ENCODE data around the gene GLUD1. TPM values are rescaled to one million over a fixed set of nuclear protein-coding genes. Genes with fewer than 3 reads are reported as not detected.
"Not testable (repeated sequence)": the region's sequence is repeated elsewhere in the genome, so short reads cannot be mapped to it uniquely, and the experiment has no call there.

Gene GLUD1
- polyA plus RNA-seq, 4 donors: 79.0 to 141 (median 102) TPM

- not testable (repeated sequence) for H3K9me3 ChIP-seq (ENCODE audit: control insufficient read depth in 2 of 2, insufficient read depth in 1 of 2, low read depth in 1 of 2, low read length in 1 of 2); DNase-seq; H3K4me3 ChIP-seq (ENCODE audit: low read depth in 1 of 3, low read length in 3 of 3); FAIRE-seq; H3K27me3 ChIP-seq (ENCODE audit: control insufficient read depth in 3 of 3, insufficient read depth in 3 of 3, low read length in 3 of 3); H3K27ac ChIP-seq (ENCODE audit: low read depth in 1 of 3, low read length in 2 of 3); H3K36me3 ChIP-seq (ENCODE audit: control insufficient read depth in 3 of 3, insufficient read depth in 2 of 3, low read depth in 1 of 3, low read length in 3 of 3); H3K4me1 ChIP-seq (ENCODE audit: control insufficient read depth in 3 of 3, insufficient read depth in 2 of 3, low read depth in 1 of 3, low read length in 2 of 3)
- 89 to 95% (median 93%) methylated on average over 17 of the region's 17 CpGs for WGBS, 3 donors
These were observed 67.7 kb downstream of the GLUD1 start for GRCh38 chr10:87026747-87027508.

- FAIRE-seq; H3K4me3 ChIP-seq (ENCODE audit: low read depth in 1 of 3, low read length in 3 of 3); H3K4me1 ChIP-seq (ENCODE audit: control insufficient read depth in 3 of 3, insufficient read depth in 2 of 3, low read depth in 1 of 3, low read length in 2 of 3); H3K27me3 ChIP-seq (ENCODE audit: control insufficient read depth in 3 of 3, insufficient read depth in 3 of 3, low read length in 3 of 3); H3K9me3 ChIP-seq (ENCODE audit: control insufficient read depth in 2 of 2, insufficient read depth in 1 of 2, low read depth in 1 of 2, low read length in 1 of 2); H3K27ac ChIP-seq (ENCODE audit: low read depth in 1 of 3, low read length in 2 of 3); H3K36me3 ChIP-seq (ENCODE audit: control insufficient read depth in 3 of 3, insufficient read depth in 2 of 3, low read depth in 1 of 3, low read length in 3 of 3); DNase-seq: not testable (repeated sequence)
- WGBS, 3 donors: 64 to 76% (median 73%) methylated on average over 5 of the region's 5 CpGs
These were observed 69.2 kb downstream of the GLUD1 start for GRCh38 chr10:87025285-87025958.

- DNase-seq; H3K4me1 ChIP-seq (ENCODE audit: control insufficient read depth in 3 of 3, insufficient read depth in 2 of 3, low read depth in 1 of 3, low read length in 2 of 3); H3K27me3 ChIP-seq (ENCODE audit: control insufficient read depth in 3 of 3, insufficient read depth in 3 of 3, low read length in 3 of 3); H3K36me3 ChIP-seq (ENCODE audit: control insufficient read depth in 3 of 3, insufficient read depth in 2 of 3, low read depth in 1 of 3, low read length in 3 of 3); H3K27ac ChIP-seq (ENCODE audit: low read depth in 1 of 3, low read length in 2 of 3); H3K4me3 ChIP-seq (ENCODE audit: low read depth in 1 of 3, low read length in 3 of 3); FAIRE-seq; H3K9me3 ChIP-seq (ENCODE audit: control insufficient read depth in 2 of 2, insufficient read depth in 1 of 2, low read depth in 1 of 2, low read length in 1 of 2): not testable (repeated sequence)
- WGBS, 3 donors: 81 to 87% (median 86%) methylated on average over 6 to 9 of the region's 9 CpGs
These were observed 74.6 kb downstream of the GLUD1 start, which contains the start of gene FAM25A for GRCh38 chr10:87020056-87020455. Gene FAM25A, plus strand, starts transcription at chr10:87020294. Its CDS starts 31 bp downstream, at chr10:87020325.

GRCh38 chr10:87019504-87019903 lies 75.1 kb downstream of the GLUD1 start:
- H3K27me3 ChIP-seq (ENCODE audit: control insufficient read depth in 3 of 3, insufficient read depth in 3 of 3, low read length in 3 of 3); H3K4me3 ChIP-seq (ENCODE audit: low read depth in 1 of 3, low read length in 3 of 3); H3K4me1 ChIP-seq (ENCODE audit: control insufficient read depth in 3 of 3, insufficient read depth in 2 of 3, low read depth in 1 of 3, low read length in 2 of 3); DNase-seq; H3K27ac ChIP-seq (ENCODE audit: low read depth in 1 of 3, low read length in 2 of 3); H3K36me3 ChIP-seq (ENCODE audit: control insufficient read depth in 3 of 3, insufficient read depth in 2 of 3, low read depth in 1 of 3, low read length in 3 of 3); FAIRE-seq; H3K9me3 ChIP-seq (ENCODE audit: control insufficient read depth in 2 of 2, insufficient read depth in 1 of 2, low read depth in 1 of 2, low read length in 1 of 2): not testable (repeated sequence)
- WGBS, 3 donors: 83 to 100% methylated on average over 1 of the region's 1 CpG; no CpG with 5 or more reads in 1 of the 3 donors

GRCh38 chr10:87019066-87019465 lies 75.6 kb downstream of the GLUD1 start:
- FAIRE-seq; H3K36me3 ChIP-seq (ENCODE audit: control insufficient read depth in 3 of 3, insufficient read depth in 2 of 3, low read depth in 1 of 3, low read length in 3 of 3); H3K27ac ChIP-seq (ENCODE audit: low read depth in 1 of 3, low read length in 2 of 3); H3K4me1 ChIP-seq (ENCODE audit: control insufficient read depth in 3 of 3, insufficient read depth in 2 of 3, low read depth in 1 of 3, low read length in 2 of 3); H3K9me3 ChIP-seq (ENCODE audit: control insufficient read depth in 2 of 2, insufficient read depth in 1 of 2, low read depth in 1 of 2, low read length in 1 of 2); H3K4me3 ChIP-seq (ENCODE audit: low read depth in 1 of 3, low read length in 3 of 3); DNase-seq; H3K27me3 ChIP-seq (ENCODE audit: control insufficient read depth in 3 of 3, insufficient read depth in 3 of 3, low read length in 3 of 3): not testable (repeated sequence)
- 78 to 92% (median 84%) methylated on average over 6 of the region's 6 CpGs for WGBS, 3 donors

GRCh38 chr10:87018127-87018526 lies 76.5 kb downstream of the GLUD1 start:
- H3K27me3 ChIP-seq (ENCODE audit: control insufficient read depth in 3 of 3, insufficient read depth in 3 of 3, low read length in 3 of 3); H3K4me3 ChIP-seq (ENCODE audit: low read depth in 1 of 3, low read length in 3 of 3); H3K36me3 ChIP-seq (ENCODE audit: control insufficient read depth in 3 of 3, insufficient read depth in 2 of 3, low read depth in 1 of 3, low read length in 3 of 3); H3K27ac ChIP-seq (ENCODE audit: low read depth in 1 of 3, low read length in 2 of 3); H3K9me3 ChIP-seq (ENCODE audit: control insufficient read depth in 2 of 2, insufficient read depth in 1 of 2, low read depth in 1 of 2, low read length in 1 of 2); DNase-seq; H3K4me1 ChIP-seq (ENCODE audit: control insufficient read depth in 3 of 3, insufficient read depth in 2 of 3, low read depth in 1 of 3, low read length in 2 of 3); FAIRE-seq: not testable (repeated sequence)
- 84 to 91% (median 88%) methylated on average over 6 of the region's 6 CpGs for WGBS, 3 donors

GRCh38 chr10:87014986-87015716 lies 79.5 kb downstream of the GLUD1 start:
- not testable (repeated sequence) for DNase-seq; FAIRE-seq; H3K36me3 ChIP-seq (ENCODE audit: control insufficient read depth in 3 of 3, insufficient read depth in 2 of 3, low read depth in 1 of 3, low read length in 3 of 3); H3K9me3 ChIP-seq (ENCODE audit: control insufficient read depth in 2 of 2, insufficient read depth in 1 of 2, low read depth in 1 of 2, low read length in 1 of 2); H3K27me3 ChIP-seq (ENCODE audit: control insufficient read depth in 3 of 3, insufficient read depth in 3 of 3, low read length in 3 of 3); H3K27ac ChIP-seq (ENCODE audit: low read depth in 1 of 3, low read length in 2 of 3); H3K4me3 ChIP-seq (ENCODE audit: low read depth in 1 of 3, low read length in 3 of 3); H3K4me1 ChIP-seq (ENCODE audit: control insufficient read depth in 3 of 3, insufficient read depth in 2 of 3, low read depth in 1 of 3, low read length in 2 of 3)
- 82 to 91% (median 84%) methylated on average over 7 to 9 of the region's 10 CpGs for WGBS, 3 donors

GRCh38 chr10:87013528-87013927 lies 81.1 kb downstream of the GLUD1 start:
- not testable (repeated sequence) for DNase-seq; H3K9me3 ChIP-seq (ENCODE audit: control insufficient read depth in 2 of 2, insufficient read depth in 1 of 2, low read depth in 1 of 2, low read length in 1 of 2); H3K27ac ChIP-seq (ENCODE audit: low read depth in 1 of 3, low read length in 2 of 3); H3K27me3 ChIP-seq (ENCODE audit: control insufficient read depth in 3 of 3, insufficient read depth in 3 of 3, low read length in 3 of 3); H3K36me3 ChIP-seq (ENCODE audit: control insufficient read depth in 3 of 3, insufficient read depth in 2 of 3, low read depth in 1 of 3, low read length in 3 of 3); H3K4me3 ChIP-seq (ENCODE audit: low read depth in 1 of 3, low read length in 3 of 3); H3K4me1 ChIP-seq (ENCODE audit: control insufficient read depth in 3 of 3, insufficient read depth in 2 of 3, low read depth in 1 of 3, low read length in 2 of 3); FAIRE-seq
- 7 to 17% (median 16%) methylated on average over 2 to 3 of the region's 3 CpGs for WGBS, 3 donors

All from small intestine (tissue), 7 donors.